HFF-Myc (cell line): ENCODE data around the gene LAMTOR2.
"Not testable (repeated sequence)": the region's sequence is repeated elsewhere in the genome, so short reads cannot be mapped to it uniquely, and the experiment has no call there.

Experiments
- DNase-seq: peaks from one replicate; pipeline ENCODE4 v3.0.0-alpha.2; 2011; ENCODE audit warnings: low read depth; ENCODE audit errors: extremely low read depth
- H3K4me3 ChIP-seq: replicated peaks from 2 replicates; pipeline ENCODE4 v1.5.1; 2011; ENCODE audit warnings: low read depth, mild to moderate bottlenecking, control low read depth, low read length
- TF ChIP-seq, protein P1 (sequence below): IDR thresholded peaks from 2 replicates; pipeline ENCODE4 v1.5.1; 2012; ENCODE audit warnings: mild to moderate bottlenecking, low read depth, low read length, control low read depth; ENCODE audit errors: missing control alignments

LAMTOR2 gene

DNA sequence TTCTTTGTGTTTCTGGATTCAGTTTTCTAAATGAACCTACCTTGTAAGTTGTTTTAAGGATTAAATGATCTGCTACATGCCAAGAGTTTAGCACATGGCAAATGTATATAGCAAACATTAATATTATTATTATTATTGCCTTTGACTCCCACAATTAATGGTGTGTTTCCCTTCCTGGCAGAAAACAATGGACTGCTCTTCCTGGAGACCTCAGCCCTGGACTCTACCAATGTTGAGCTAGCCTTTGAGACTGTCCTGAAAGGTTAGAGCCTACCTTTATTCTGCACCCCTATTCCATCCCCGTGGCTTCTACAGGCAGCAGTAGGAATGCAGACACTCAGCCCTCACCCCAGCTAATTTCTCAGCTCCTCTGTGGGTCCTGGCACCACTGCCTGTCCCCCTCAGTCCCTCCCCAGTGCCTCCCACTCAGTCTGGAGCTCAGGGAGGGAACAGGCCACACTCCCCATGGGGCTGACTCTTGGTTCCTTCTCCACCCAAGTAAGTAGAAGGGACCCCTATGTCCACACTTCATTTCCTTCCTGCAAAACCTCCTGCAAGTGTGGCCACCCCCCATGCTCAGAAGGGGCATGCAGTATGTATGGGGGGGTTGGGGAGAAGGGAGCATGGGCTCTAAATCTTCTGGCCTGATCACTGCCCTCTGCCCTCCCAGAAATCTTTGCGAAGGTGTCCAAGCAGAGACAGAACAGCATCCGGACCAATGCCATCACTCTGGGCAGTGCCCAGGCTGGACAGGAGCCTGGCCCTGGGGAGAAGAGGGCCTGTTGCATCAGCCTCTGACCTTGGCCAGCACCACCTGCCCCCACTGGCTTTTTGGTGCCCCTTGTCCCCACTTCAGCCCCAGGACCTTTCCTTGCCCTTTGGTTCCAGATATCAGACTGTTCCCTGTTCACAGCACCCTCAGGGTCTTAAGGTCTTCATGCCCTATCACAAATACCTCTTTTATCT, 15.2 kb downstream of the LAMTOR2 start:
- no peak overlapping the region for H3K4me3 ChIP-seq
- TF ChIP-seq, protein P1, sequence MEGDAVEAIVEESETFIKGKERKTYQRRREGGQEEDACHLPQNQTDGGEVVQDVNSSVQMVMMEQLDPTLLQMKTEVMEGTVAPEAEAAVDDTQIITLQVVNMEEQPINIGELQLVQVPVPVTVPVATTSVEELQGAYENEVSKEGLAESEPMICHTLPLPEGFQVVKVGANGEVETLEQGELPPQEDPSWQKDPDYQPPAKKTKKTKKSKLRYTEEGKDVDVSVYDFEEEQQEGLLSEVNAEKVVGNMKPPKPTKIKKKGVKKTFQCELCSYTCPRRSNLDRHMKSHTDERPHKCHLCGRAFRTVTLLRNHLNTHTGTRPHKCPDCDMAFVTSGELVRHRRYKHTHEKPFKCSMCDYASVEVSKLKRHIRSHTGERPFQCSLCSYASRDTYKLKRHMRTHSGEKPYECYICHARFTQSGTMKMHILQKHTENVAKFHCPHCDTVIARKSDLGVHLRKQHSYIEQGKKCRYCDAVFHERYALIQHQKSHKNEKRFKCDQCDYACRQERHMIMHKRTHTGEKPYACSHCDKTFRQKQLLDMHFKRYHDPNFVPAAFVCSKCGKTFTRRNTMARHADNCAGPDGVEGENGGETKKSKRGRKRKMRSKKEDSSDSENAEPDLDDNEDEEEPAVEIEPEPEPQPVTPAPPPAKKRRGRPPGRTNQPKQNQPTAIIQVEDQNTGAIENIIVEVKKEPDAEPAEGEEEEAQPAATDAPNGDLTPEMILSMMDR: no peak
- no peak for DNase-seq

DNA sequence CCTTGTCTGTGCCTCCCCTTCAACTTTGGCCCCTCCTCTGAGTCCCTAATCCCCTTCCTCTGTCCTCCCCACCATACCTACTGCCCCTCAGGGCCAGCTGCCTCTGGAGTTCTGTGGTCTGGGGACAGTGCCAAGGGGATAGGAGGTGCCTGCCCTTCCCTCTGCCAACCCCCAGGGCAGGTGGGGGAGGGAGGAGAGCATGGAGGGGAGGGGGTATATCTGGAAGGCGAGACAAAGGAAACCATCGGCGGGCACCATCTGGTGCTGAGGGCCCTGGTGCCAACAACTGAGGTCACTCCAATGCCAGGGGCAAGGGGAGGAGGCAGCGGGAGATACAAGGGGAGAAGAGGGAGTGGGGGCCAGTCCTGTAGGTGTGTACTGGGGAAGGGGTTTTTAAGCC, 16.0 kb downstream of the LAMTOR2 start:
- no peak overlapping the region for H3K4me3 ChIP-seq
- TF ChIP-seq, protein P1: no peak
- DNase-seq: no peak

DNA sequence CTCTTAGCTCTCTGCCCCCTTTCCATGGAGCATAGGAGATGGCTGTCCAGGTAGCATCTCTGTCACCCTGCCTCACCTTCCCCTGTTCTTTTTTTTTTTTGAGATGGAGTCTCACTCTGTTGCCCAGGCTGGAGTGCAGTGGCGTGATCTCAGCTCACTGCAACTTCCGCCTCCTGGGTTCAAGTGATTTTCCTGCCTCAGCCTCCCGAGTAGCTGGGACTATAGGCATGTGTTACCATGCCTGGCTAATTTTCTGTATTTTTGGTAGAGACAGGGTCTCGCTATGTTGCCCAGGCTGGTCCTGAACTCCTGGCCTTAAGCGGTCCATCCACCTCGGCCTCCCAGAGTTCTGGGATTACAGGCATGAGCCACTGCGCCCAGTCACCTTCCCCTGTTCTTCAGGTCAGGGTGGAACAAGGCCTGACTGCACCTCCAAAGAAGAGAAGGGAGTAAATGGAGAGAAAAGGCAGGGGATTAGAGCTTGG, 16.8 kb downstream of the LAMTOR2 start:
- not testable (repeated sequence) for H3K4me3 ChIP-seq, DNase-seq

DNA sequence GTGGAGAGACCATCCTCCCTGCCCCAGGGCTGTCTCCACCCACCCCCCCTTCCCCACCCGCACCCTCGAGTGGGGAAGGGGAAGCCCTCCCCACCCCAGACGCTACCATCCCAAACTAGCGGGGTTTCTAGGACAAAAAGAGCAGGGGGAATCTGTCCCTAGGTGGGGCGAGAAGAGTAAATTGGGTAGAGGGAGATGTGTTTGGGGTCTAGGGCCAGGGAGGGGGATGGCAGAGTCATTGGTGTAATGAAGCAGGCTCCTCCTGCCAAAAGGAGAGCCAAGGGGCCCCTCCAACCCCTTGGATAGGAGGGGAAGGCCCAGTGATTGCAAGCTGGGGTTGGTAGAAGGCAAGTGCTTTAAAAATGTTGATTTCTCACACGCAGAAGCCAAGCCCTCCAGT, 17.7 kb downstream of the LAMTOR2 start:
- no peak overlapping the region for H3K4me3 ChIP-seq
- DNase-seq: no peak
- TF ChIP-seq, protein P1: no peak

DNA sequence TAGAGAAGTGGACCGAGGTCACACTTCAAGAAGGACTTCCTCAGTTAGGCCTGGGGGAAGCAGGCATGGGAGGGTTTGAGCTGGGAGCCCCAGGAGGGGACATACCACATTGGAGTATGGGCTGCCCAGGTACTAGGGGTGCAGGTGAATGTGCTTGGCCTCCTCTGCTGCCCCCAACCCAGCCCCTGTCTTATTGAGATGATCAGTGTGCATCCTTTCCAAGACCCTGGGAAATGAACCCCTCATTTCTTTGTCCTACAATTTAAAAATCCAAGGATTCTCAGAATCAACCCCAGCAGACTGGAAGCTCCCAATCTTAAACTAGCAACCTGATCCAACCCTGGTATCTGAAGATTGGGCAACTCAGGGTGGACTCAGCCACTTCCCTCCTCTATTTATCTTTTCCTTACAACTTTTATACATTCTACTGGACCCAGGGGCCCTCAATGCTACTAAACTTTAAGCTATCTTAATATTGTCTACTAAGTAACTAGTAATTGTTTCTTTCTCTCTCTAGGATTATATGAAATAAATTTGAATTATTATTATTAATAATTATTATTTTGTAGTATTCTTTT, 18.6 kb downstream of the LAMTOR2 start:
- no peak for DNase-seq
- TF ChIP-seq, protein P1: no peak
- no peak overlapping the region for H3K4me3 ChIP-seq

DNA sequence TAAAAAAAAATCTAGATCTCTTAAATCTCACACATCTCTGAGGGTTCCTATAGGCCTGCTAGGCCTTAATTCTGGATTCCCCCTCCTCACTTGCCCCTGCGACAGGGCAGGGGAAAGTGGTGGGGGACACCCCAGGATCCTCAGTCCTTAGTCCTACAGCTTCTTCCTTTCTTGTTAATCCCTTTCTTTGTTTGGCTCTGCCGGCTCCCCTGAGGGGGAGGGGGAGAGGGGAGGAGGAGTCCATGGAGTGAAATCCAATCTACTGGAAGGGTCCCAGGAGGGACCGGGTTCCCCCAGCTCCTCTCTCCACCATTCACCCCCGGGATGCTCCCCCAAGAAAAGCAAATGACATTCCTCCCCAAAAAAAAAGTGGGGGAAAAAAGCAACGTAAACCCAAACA, 19.2 kb downstream of the LAMTOR2 start:
- H3K4me3 ChIP-seq: no peak overlapping the region
- DNase-seq: no peak
- TF ChIP-seq, protein P1: no peak

DNA sequence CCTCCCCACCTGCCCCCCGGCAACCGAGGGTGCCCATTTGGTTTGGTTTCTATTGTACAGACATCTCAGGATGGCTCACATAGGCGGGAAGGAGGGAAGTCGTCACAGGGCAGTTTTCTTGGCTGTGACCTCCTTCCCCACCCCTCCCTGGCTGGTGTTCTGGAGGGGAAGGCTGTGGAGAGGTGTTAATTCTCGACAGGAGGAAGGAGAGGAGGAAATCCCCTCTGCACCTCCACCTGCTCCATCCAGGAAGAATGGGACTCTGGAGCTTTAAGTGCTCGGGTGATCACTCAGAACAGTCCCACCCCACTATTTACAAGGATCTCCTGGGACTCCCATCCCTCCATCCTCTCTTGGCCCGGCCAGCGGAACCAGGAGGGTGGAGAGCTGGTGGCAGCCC, 20.1 kb downstream of the LAMTOR2 start:
- no peak for DNase-seq
- TF ChIP-seq, protein P1: no peak
- no peak overlapping the region for H3K4me3 ChIP-seq
